Prostate gland (tissue), 2 donors: ENCODE results near the gene PVR. TPM values are rescaled to one million over a fixed set of nuclear protein-coding genes. Genes with fewer than 3 reads are reported as not detected.

Experiments
- DNase-seq: peaks from one replicate; pipeline ENCODE4 v3.0.0-alpha.2; 2019; ENCODE audit warnings: low spot score
- H3K27ac ChIP-seq, 2 donors: fragments of 200-600 bp; sonication (generic); 2 replicates each; pipeline ENCODE4 v1.5.1; 2017 to 2019
- H3K27me3 ChIP-seq: fragments of 200-600 bp; sonication (generic); replicated peaks from 2 replicates; pipeline ENCODE4 v1.5.1; 2019; ENCODE audit not compliant: insufficient read depth
- H3K36me3 ChIP-seq, 2 donors: fragments of 200-600 bp; sonication (generic); 1 replicate in 1 of 2; 2 replicates in 1 of 2; pipeline versions ENCODE4 v1.5.1 to v1.8.1; 2017 to 2019
- H3K4me1 ChIP-seq: fragments of 200-600 bp; sonication (generic); replicated peaks from 2 replicates; pipeline ENCODE4 v1.5.1; 2019
- H3K4me3 ChIP-seq, 2 donors: fragments of 200-600 bp; sonication (generic); 2 replicates each; pipeline ENCODE4 v1.5.1; 2017 to 2019
- H3K9me3 ChIP-seq: fragments of 200-600 bp; sonication (generic); 2 replicates; pipeline ENCODE4 v1.5.1; 2017
- CTCF ChIP-seq, 4 experiments: fragments of 200-600 bp in 2 of 4; fragments of 450-650 bp in 2 of 4; sonication (generic) in 2 of 4; IDR thresholded peaks; 1 replicate in 3 of 4; 2 replicates in 1 of 4; pipeline ENCODE4 v1.5.1; 2016 to 2019; ENCODE audit warnings: antibody characterized with exemption in 4 of 4, mild to moderate bottlenecking in 2 of 4, moderate library complexity in 2 of 4
- POLR2A ChIP-seq: fragments of 450-650 bp; IDR thresholded peaks from one replicate; pipeline ENCODE4 v1.6.1; 2016; ENCODE audit warnings: antibody characterized with exemption, mild to moderate bottlenecking
- POLR2AphosphoS5 ChIP-seq: sonication (generic); formaldehyde crosslinking; IDR thresholded peaks from one replicate; pipeline ENCODE4 v1.6.1; 2017; ENCODE audit warnings: antibody characterized with exemption
- WGBS: methylation state at CpG from one replicate; pipeline ENCODE4 v1.1.5; 2018; 5-methylcytosine and 5-hydroxymethylcytosine counted together
- intact Hi-C: fragments of 100-400 bp; cut with DNase I; formaldehyde crosslinking; loops from one replicate; pipeline ENCODE4 v1.14.2; 2022
- total RNA-seq, 2 donors: library from RNA; depleted of rRNA; stranded (reverse); fragments of >200 nt; gene quantifications; one replicate each; pipeline ENCODE4 v1.1.0, GENCODE V29; 2016

PVR gene
- total RNA-seq, 2 donors from 2014 or later = 30.1 to 35.6 TPM

- Histone ChIP-seq H3K4me1 (no peaks in the 10 kb centered on the region), H3K27me3 (no peaks in the 10 kb centered on the region), H3K4me3 (no peak overlapping the region), H3K36me3 (no peaks in the 10 kb centered on the region), H3K9me3 (no peaks in the 10 kb centered on the region), H3K27ac (no peak overlapping the region)
- intact Hi-C loops = no loop called here
- TF ChIP-seq CTCF (IDR thresholded peaks at IDR 0.05) (no peak), POLR2AphosphoS5 (no peak), POLR2A (no peak)
- WGBS = 81% methylated on average over 3 of the region's 3 CpGs
- DNase-seq = no peak
Observed at GRCh38 chr19:44690131-44690440, 46.4 kb downstream of the PVR start.

DNA sequence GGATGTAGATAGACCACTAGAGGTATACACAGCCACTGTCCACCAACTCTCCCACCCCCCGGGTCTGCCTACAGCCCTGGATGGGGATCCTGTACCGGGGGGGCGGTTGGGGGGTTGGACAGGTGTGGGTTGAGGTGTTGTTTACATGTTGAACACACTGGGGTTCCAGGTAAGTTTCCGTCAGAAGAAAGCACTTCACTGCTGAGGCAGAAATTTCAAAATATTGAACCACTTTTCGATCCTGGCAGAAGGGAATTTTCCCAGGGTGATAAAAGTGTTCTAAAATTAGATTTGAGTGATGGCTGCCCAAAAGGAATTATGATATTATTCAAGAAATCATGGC, 48.6 kb downstream of the PVR start:
- no peaks in the 10 kb centered on the region for H3K9me3 ChIP-seq
- no peaks in the 10 kb centered on the region for H3K27me3 ChIP-seq
- intact Hi-C loops = no loop called here
- H3K27ac ChIP-seq = no peak overlapping the region
- DNase-seq = no peak
- no peak for TF ChIP-seq CTCF (IDR thresholded peaks at IDR 0.05)
- TF ChIP-seq POLR2AphosphoS5 = no peak
- no peak for TF ChIP-seq POLR2A
- no peaks in the 10 kb centered on the region for H3K4me1 ChIP-seq
- no peak overlapping the region for H3K4me3 ChIP-seq
- H3K36me3 ChIP-seq = no peaks in the 10 kb centered on the region
- WGBS = 65% methylated on average over 5 of the region's 5 CpGs

DNA sequence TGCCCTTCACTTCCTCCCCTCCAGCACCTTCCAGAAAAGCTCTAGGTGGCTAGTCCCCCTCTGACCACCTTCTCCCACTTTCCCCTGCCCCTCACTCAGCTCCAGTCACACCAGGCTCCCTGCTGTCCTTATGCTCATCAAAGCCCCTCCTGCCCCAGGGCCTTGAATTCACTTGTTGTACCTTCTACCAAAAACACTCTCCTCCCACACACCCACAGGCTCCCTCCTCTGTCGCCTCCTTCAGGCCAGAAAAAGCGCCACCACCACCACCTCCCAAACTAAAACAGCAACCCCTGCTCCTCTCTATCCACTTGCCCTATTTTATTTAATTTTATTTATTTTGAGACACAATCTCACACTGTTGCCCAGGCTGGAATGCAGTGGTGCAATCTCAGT, 50.5 kb downstream of the PVR start:
- intact Hi-C loops = no loop called here
- no peak for TF ChIP-seq POLR2AphosphoS5
- no peak for TF ChIP-seq POLR2A
- no peak for TF ChIP-seq CTCF (IDR thresholded peaks at IDR 0.05)
- H3K36me3 ChIP-seq = no peaks in the 10 kb centered on the region
- H3K9me3 ChIP-seq = no peaks in the 10 kb centered on the region
- H3K4me3 ChIP-seq = no peak overlapping the region
- no peaks in the 10 kb centered on the region for H3K27me3 ChIP-seq
- WGBS = 83% methylated on average over 2 of the region's 2 CpGs
- H3K27ac ChIP-seq = peak overlapping the region; percentile 72 to 87
- no peaks in the 10 kb centered on the region for H3K4me1 ChIP-seq
- no peak for DNase-seq

DNA sequence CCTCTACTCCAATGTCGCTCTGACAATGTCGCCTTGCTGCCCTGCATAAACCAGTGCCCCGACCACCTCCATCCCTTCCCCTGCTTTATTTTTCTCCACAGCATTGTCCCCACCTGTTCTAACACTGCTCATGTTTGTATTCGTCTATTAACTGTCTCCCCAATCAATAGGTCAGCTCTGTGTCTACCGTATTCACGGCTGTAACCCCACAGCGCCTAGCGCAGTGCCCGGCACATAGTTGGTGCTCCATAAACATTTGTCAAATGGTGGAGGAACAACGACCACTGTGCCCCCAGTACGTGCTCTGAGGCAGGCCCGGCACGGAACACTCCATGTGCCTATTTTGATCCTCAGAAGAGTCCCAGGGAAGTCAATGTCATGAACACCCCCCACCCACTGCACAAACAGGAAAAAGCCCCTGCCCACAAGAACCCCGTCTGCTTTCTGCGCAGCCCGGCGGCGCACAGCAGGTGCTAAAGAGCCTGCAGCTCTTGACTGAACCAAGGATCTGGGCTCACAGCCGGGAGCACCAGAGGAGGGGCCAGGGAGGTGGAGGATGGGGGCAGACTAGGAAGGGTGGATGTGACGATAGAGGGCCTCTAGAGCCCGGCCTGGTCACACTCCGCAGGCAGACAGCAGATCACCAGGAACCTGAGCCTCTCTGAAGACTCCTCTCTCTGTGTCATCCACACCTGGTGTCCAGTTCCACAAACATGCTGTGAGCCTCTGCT, 53.4 kb downstream of the PVR start:
- H3K4me3 ChIP-seq = no peak overlapping the region
- intact Hi-C loops = no loop called here
- no peaks in the 10 kb centered on the region for H3K27me3 ChIP-seq
- H3K36me3 ChIP-seq = no peaks in the 10 kb centered on the region
- TF ChIP-seq CTCF (IDR thresholded peaks at IDR 0.05) = no peak
- no peak for TF ChIP-seq POLR2AphosphoS5
- H3K9me3 ChIP-seq = no peaks in the 10 kb centered on the region
- H3K27ac ChIP-seq = peak overlapping the region in 1 of 2 donors; percentile 17
- WGBS = 68% methylated on average over 22 of the region's 22 CpGs
- DNase-seq = no peak
- no peaks in the 10 kb centered on the region for H3K4me1 ChIP-seq

DNA sequence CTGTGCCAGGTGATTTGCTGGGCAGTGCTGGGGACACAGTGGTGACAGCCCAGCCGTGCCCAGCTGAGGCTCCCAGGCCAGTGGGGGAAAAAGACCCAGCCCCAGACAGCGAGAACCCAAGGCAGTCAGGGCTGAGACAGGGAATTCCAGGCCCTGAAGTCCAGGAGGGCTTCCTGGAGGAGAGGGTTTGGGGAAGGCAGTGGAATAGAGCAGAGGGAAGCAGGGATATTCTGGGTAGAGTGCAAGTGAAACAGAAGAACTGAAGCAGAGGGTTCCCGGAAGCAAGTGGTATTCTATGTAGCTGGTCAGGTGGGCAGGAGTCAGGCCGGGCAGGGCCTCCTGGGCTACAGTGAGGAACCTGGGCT, 53.9 kb downstream of the PVR start:
- TF ChIP-seq POLR2AphosphoS5 (no peak), CTCF (IDR thresholded peaks at IDR 0.05) (no peak), POLR2A (no peak)
- no peak for DNase-seq
- no peaks in the 10 kb centered on the region for H3K27me3 ChIP-seq
- no peaks in the 10 kb centered on the region for H3K4me1 ChIP-seq
- H3K9me3 ChIP-seq = no peaks in the 10 kb centered on the region
- no peak overlapping the region for H3K4me3 ChIP-seq
- 93% methylated on average over 4 of the region's 4 CpGs for WGBS
- peak overlapping the region in 1 of 2 donors; percentile 17 for H3K27ac ChIP-seq
- intact Hi-C loops = no loop called here
- H3K36me3 ChIP-seq = no peaks in the 10 kb centered on the region
